Measurements from ENCODE around the gene MAGI2. TPM values are rescaled to one million over a fixed set of nuclear protein-coding genes. Genes with fewer than 3 reads are reported as not detected.

Gene MAGI2
- total RNA-seq, 1 donor = 0.42 TPM

GRCh38 chr7:78473571-78474301, 979.7 kb downstream of the MAGI2 start:
- H3K9me3 ChIP-seq (ENCODE audit: low read depth, low read length) = no peaks in the 10 kb centered on the region
- H3K27me3 ChIP-seq (ENCODE audit: insufficient read depth, low read length) = no peaks in the 10 kb centered on the region
- H3K4me1 ChIP-seq (ENCODE audit: insufficient read depth, low read length) = no peaks in the 10 kb centered on the region
- no peak overlapping the region for H3K4me3 ChIP-seq (ENCODE audit: low read length)

GRCh38 chr7:78473021-78473420, 980.4 kb downstream of the MAGI2 start:
- no peaks in the 10 kb centered on the region for H3K4me1 ChIP-seq (ENCODE audit: insufficient read depth, low read length)
- H3K27me3 ChIP-seq (ENCODE audit: insufficient read depth, low read length) = no peaks in the 10 kb centered on the region
- no peaks in the 10 kb centered on the region for H3K9me3 ChIP-seq (ENCODE audit: low read depth, low read length)
- H3K4me3 ChIP-seq (ENCODE audit: low read length) = no peak overlapping the region

GRCh38 chr7:78472519-78472918, 980.9 kb downstream of the MAGI2 start:
- no peaks in the 10 kb centered on the region for H3K27me3 ChIP-seq (ENCODE audit: insufficient read depth, low read length)
- H3K4me3 ChIP-seq (ENCODE audit: low read length) = no peak overlapping the region
- no peaks in the 10 kb centered on the region for H3K4me1 ChIP-seq (ENCODE audit: insufficient read depth, low read length)
- H3K9me3 ChIP-seq (ENCODE audit: low read depth, low read length) = no peaks in the 10 kb centered on the region

GRCh38 chr7:78465894-78466293, 987.6 kb downstream of the MAGI2 start:
- Histone ChIP-seq H3K9me3 (ENCODE audit: low read depth, low read length) (no peaks in the 10 kb centered on the region), H3K4me3 (ENCODE audit: low read length) (no peak overlapping the region), H3K27me3 (ENCODE audit: insufficient read depth, low read length) (no peaks in the 10 kb centered on the region), H3K4me1 (ENCODE audit: insufficient read depth, low read length) (no peaks in the 10 kb centered on the region)

GRCh38 chr7:78463039-78463438, 990.4 kb downstream of the MAGI2 start:
- Histone ChIP-seq H3K4me1 (ENCODE audit: insufficient read depth, low read length) (no peaks in the 10 kb centered on the region), H3K4me3 (ENCODE audit: low read length) (no peak overlapping the region), H3K27me3 (ENCODE audit: insufficient read depth, low read length) (no peaks in the 10 kb centered on the region), H3K9me3 (ENCODE audit: low read depth, low read length) (no peaks in the 10 kb centered on the region)

DNA sequence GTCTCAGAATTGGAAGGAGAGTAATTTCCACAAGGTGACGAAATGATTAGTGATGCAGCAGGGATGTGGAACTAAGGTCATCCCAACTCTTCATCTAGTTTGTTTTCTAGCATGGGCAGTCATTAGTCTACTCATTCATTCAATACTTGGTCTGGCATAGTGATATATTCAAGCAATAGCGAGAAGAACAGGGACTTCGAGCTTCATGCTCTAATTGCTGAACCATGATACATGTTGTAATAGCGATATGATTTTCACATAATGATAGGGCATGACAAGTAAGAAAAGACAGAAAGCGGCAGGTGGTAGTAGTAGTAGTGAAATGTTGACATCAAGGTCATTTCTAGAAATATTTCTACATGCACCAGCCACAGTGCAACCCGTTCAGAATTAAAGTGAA, 1002.8 kb downstream of the MAGI2 start:
- no peak overlapping the region for H3K4me3 ChIP-seq (ENCODE audit: low read length)
- no peaks in the 10 kb centered on the region for H3K9me3 ChIP-seq (ENCODE audit: low read depth, low read length)
- no peaks in the 10 kb centered on the region for H3K27me3 ChIP-seq (ENCODE audit: insufficient read depth, low read length)
- no peaks in the 10 kb centered on the region for H3K4me1 ChIP-seq (ENCODE audit: insufficient read depth, low read length)

DNA sequence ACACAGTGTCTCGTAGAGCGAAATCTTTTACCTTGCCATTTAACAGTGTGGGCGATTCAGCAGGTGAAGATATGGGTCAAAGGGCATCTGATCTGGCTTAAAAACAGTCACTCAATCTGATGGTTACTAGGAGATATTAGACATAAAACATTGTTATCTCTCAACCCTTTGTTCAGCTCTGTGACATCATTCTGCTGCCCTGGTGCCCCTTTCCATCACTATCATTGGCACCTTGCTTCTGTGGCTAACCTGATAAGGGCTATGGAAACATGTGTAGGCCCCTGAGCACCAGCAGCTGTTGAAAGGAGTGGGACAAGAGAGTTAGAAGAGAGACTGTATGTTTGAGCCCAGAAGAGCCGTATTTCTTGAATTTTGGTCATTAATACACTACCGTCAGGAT, 1004.6 kb downstream of the MAGI2 start:
- Histone ChIP-seq H3K9me3 (ENCODE audit: low read depth, low read length) (no peaks in the 10 kb centered on the region), H3K4me1 (ENCODE audit: insufficient read depth, low read length) (no peaks in the 10 kb centered on the region), H3K4me3 (ENCODE audit: low read length) (no peak overlapping the region), H3K27me3 (ENCODE audit: insufficient read depth, low read length) (no peaks in the 10 kb centered on the region)

- no peaks in the 10 kb centered on the region for H3K4me1 ChIP-seq (ENCODE audit: insufficient read depth, low read length)
Measured at GRCh38 chr7:78444267-78444666, 1009.2 kb downstream of the MAGI2 start.

GRCh38 chr7:78443811-78444210, 1009.7 kb downstream of the MAGI2 start:
- no peak overlapping the region for H3K4me3 ChIP-seq (ENCODE audit: low read length)
- H3K4me1 ChIP-seq (ENCODE audit: insufficient read depth, low read length) = no peaks in the 10 kb centered on the region
- no peaks in the 10 kb centered on the region for H3K9me3 ChIP-seq (ENCODE audit: low read depth, low read length)
- no peaks in the 10 kb centered on the region for H3K27me3 ChIP-seq (ENCODE audit: insufficient read depth, low read length)

More at GRCh38 chr7:78444267-78444666, 1009.2 kb downstream of the MAGI2 start:
- Histone ChIP-seq H3K27me3 (ENCODE audit: insufficient read depth, low read length) (no peaks in the 10 kb centered on the region), H3K9me3 (ENCODE audit: low read depth, low read length) (no peaks in the 10 kb centered on the region), H3K4me3 (ENCODE audit: low read length) (no peak overlapping the region)

- Histone ChIP-seq H3K27me3 (ENCODE audit: insufficient read depth, low read length) (no peaks in the 10 kb centered on the region), H3K9me3 (ENCODE audit: low read depth, low read length) (no peaks in the 10 kb centered on the region), H3K4me1 (ENCODE audit: insufficient read depth, low read length) (no peaks in the 10 kb centered on the region), H3K4me3 (ENCODE audit: low read length) (no peak overlapping the region)
Measured at GRCh38 chr7:78441737-78442136, 1011.7 kb downstream of the MAGI2 start.

DNA sequence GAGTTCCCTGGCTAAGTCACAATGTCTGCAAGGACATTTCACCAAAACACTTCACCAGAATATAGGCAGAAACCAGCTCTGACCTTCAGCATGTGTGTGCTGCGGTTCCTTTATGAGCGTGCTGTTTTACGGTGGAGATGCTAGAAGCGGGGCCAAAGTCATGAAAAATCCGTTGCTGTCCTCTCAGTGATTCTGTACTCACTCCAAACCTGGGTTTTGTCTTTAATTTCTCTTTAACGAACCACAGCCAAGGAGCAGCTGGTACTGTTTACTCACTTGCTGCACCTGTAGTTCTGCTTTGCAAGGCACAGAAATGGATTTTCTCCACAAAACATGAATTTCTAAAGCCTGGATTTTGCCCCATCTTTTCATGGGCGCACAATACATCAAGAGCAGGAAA, 1015.0 kb downstream of the MAGI2 start:
- H3K27me3 ChIP-seq (ENCODE audit: insufficient read depth, low read length) = no peaks in the 10 kb centered on the region
- no peak overlapping the region for H3K4me3 ChIP-seq (ENCODE audit: low read length)
- no peaks in the 10 kb centered on the region for H3K9me3 ChIP-seq (ENCODE audit: low read depth, low read length)
- no peaks in the 10 kb centered on the region for H3K4me1 ChIP-seq (ENCODE audit: insufficient read depth, low read length)

DNA sequence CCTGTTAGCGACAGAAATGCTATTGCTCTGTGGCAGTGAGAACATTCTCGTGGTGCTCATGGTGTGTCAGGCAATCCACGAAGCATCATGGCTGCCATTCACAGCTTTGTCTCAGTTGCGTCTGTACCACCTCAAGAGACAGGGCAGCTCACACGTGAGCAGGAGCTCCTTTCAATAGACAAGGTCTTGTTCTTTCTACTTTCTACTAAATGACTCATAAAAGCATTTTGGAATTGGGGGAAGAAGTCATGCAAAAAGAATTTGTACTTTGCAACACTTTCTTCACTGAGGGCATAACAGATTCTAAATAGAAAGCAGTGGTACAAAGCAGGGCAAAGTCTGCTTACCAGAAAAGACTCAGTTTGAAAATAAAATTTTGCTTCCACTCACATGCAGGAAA, 1016.3 kb downstream of the MAGI2 start:
- Histone ChIP-seq H3K4me1 (ENCODE audit: insufficient read depth, low read length) (no peaks in the 10 kb centered on the region), H3K4me3 (ENCODE audit: low read length) (no peak overlapping the region), H3K27me3 (ENCODE audit: insufficient read depth, low read length) (no peaks in the 10 kb centered on the region), H3K9me3 (ENCODE audit: low read depth, low read length) (no peaks in the 10 kb centered on the region)

DNA sequence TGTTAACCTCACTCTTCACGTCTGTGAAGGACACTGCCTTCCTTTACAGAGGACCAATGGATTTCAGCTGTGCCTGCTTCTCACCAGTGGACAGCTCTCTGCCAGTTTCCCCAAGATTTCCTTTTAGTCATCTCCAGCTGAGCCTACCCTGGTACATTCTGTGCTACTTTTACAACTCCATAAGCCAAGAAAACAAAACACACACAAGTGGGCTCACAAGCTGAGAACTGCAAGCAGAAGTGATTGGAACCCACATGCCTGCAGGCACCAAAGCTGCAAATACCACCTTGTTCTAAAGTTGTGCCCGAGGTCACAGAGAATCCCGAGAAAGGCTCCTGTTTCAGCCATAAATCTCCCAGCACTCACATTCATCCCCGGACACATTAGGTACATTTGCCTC, 1018.1 kb downstream of the MAGI2 start:
- Histone ChIP-seq H3K9me3 (ENCODE audit: low read depth, low read length) (no peaks in the 10 kb centered on the region), H3K27me3 (ENCODE audit: insufficient read depth, low read length) (no peaks in the 10 kb centered on the region), H3K4me1 (ENCODE audit: insufficient read depth, low read length) (no peaks in the 10 kb centered on the region), H3K4me3 (ENCODE audit: low read length) (no peak overlapping the region)

DNA sequence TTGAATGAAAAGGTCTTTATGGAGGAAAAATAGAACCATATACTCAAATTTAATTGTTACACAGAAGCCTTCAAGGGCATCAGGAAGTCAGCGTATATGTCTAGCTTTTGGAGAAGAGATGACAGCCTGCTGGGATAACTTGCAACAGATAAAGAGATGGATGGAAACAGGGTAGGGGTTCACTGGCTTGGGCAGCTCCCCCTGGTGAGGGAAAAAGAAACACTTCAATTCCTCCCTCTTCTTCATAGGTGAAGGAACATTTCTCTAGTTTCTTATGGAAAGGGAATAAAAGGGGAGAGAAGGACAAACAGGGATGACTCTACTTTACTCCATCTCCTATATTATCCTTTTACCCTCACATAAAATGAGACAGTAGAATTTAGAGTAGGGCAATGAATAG, 1019.2 kb downstream of the MAGI2 start:
- no peaks in the 10 kb centered on the region for H3K9me3 ChIP-seq (ENCODE audit: low read depth, low read length)
- no peak overlapping the region for H3K4me3 ChIP-seq (ENCODE audit: low read length)

DNA sequence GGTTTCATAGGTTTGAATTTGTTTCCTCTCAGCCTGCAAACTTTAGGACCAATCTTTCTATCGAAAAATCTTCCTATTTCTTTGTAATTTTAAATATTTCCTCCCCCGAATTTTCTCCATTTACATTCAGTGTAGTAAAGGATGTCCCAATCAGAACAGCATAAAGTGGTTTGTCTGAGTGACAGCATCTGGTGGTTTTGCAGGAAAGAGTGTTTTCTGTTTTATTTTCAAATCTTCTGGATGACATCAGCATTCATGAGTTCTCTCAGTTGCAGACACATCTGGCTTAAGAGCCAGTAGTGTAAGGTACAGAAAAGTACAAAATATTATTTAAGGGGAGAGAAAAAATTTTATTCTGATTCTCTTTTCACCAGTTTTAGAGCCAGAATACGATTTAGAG, 1020.0 kb downstream of the MAGI2 start:
- no peaks in the 10 kb centered on the region for H3K27me3 ChIP-seq (ENCODE audit: insufficient read depth, low read length)
- H3K4me1 ChIP-seq (ENCODE audit: insufficient read depth, low read length) = no peaks in the 10 kb centered on the region
- no peak overlapping the region for H3K4me3 ChIP-seq (ENCODE audit: low read length)
- H3K9me3 ChIP-seq (ENCODE audit: low read depth, low read length) = no peaks in the 10 kb centered on the region

More for the DNA sequence above, 1019.2 kb downstream of the MAGI2 start:
- Histone ChIP-seq H3K4me1 (ENCODE audit: insufficient read depth, low read length) (no peaks in the 10 kb centered on the region), H3K27me3 (ENCODE audit: insufficient read depth, low read length) (no peaks in the 10 kb centered on the region)

DNA sequence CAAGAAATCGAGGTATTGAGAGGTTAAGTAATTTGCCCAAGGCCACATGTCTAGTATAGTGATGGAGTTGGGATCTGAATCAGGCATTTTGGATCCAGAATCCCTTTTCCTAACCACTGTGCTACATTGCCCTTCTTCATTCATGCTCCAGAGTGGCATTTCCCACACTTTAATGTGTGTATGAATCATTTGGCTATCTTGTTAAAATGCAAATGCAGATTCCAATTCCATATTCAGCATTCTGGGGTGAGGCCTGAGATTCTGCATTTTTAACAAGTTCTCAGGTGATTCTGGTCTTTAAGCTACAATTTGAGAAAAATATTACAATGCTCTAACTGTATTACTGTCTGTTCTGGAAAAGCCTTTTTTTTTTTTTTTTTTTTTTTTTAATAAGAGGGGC, 1023.6 kb downstream of the MAGI2 start:
- H3K4me3 ChIP-seq (ENCODE audit: low read length) = no peak overlapping the region
- H3K9me3 ChIP-seq (ENCODE audit: low read depth, low read length) = no peaks in the 10 kb centered on the region

More for the DNA sequence above, 1023.6 kb downstream of the MAGI2 start:
- no peaks in the 10 kb centered on the region for H3K27me3 ChIP-seq (ENCODE audit: insufficient read depth, low read length)
- H3K4me1 ChIP-seq (ENCODE audit: insufficient read depth, low read length) = no peaks in the 10 kb centered on the region
